ENCODE measurements around the gene PRKG1.

The PRKG1 gene

GRCh38 chr10:51663086-51663485 lies 588.8 kb downstream of the PRKG1 start:
- H3K36me3 ChIP-seq (ENCODE audit: low read length): no peaks in the 10 kb centered on the region
- H3K9me3 ChIP-seq (ENCODE audit: insufficient read depth, low read length): no peaks in the 10 kb centered on the region
- H3K4me2 ChIP-seq (ENCODE audit: low read depth, low read length, poor library complexity, severe bottlenecking): no peak overlapping the region
- no peaks in the 10 kb centered on the region for H3K27me3 ChIP-seq (ENCODE audit: low read length)
- no peaks in the 10 kb centered on the region for H3K79me2 ChIP-seq (ENCODE audit: insufficient read depth, low read length)
- H3K4me3 ChIP-seq (ENCODE audit: insufficient read depth, low read length, poor library complexity, severe bottlenecking): no peak overlapping the region
- H3K9ac ChIP-seq (ENCODE audit: low read length): no peak overlapping the region
- no peak for TF ChIP-seq EZH2phosphoT487 (conservative IDR thresholded peaks at IDR 0.05; ENCODE audit: low read length)
- no peak for TF ChIP-seq CTCF (IDR thresholded peaks at IDR 0.05; ENCODE audit: insufficient read depth, low read length, poor library complexity, severe bottlenecking)
- H3K27ac ChIP-seq (ENCODE audit: low read depth, low read length): no peak overlapping the region
- no peaks in the 10 kb centered on the region for H3F3A ChIP-seq (ENCODE audit: insufficient read depth)
- H3K9me2 ChIP-seq (replicated peaks; ENCODE audit: insufficient read depth, low read length): no peaks in the 10 kb centered on the region
- H4K20me1 ChIP-seq (ENCODE audit: low read depth, low read length): no peaks in the 10 kb centered on the region
- H2AFZ ChIP-seq (ENCODE audit: low read depth, low read length, severe bottlenecking): no peak overlapping the region

GRCh38 chr10:51666456-51666855 lies 592.2 kb downstream of the PRKG1 start:
- Histone ChIP-seq H3K79me2 (ENCODE audit: insufficient read depth, low read length) (no peaks in the 10 kb centered on the region), H3K4me2 (ENCODE audit: low read depth, low read length, poor library complexity, severe bottlenecking) (no peak overlapping the region), H3K9ac (ENCODE audit: low read length) (no peak overlapping the region), H3K27ac (ENCODE audit: low read depth, low read length) (no peak overlapping the region), H3K4me3 (ENCODE audit: insufficient read depth, low read length, poor library complexity, severe bottlenecking) (no peak overlapping the region), H2AFZ (ENCODE audit: low read depth, low read length, severe bottlenecking) (no peak overlapping the region), H3K36me3 (ENCODE audit: low read length) (no peaks in the 10 kb centered on the region), H3K27me3 (ENCODE audit: low read length) (no peaks in the 10 kb centered on the region), H3F3A (ENCODE audit: insufficient read depth) (no peaks in the 10 kb centered on the region), H4K20me1 (ENCODE audit: low read depth, low read length) (no peaks in the 10 kb centered on the region), H3K9me2 (replicated peaks; ENCODE audit: insufficient read depth, low read length) (no peaks in the 10 kb centered on the region), H3K9me3 (ENCODE audit: insufficient read depth, low read length) (no peaks in the 10 kb centered on the region)
- no peak for TF ChIP-seq CTCF (IDR thresholded peaks at IDR 0.05; ENCODE audit: insufficient read depth, low read length, poor library complexity, severe bottlenecking)
- no peak for TF ChIP-seq EZH2phosphoT487 (conservative IDR thresholded peaks at IDR 0.05; ENCODE audit: low read length)

- Histone ChIP-seq H3K9me3 (ENCODE audit: insufficient read depth, low read length) (no peaks in the 10 kb centered on the region), H3K4me2 (ENCODE audit: low read depth, low read length, poor library complexity, severe bottlenecking) (no peak overlapping the region), H4K20me1 (ENCODE audit: low read depth, low read length) (no peaks in the 10 kb centered on the region), H3K79me2 (ENCODE audit: insufficient read depth, low read length) (no peaks in the 10 kb centered on the region), H3K4me3 (ENCODE audit: insufficient read depth, low read length, poor library complexity, severe bottlenecking) (no peak overlapping the region), H2AFZ (ENCODE audit: low read depth, low read length, severe bottlenecking) (no peak overlapping the region), H3K27me3 (ENCODE audit: low read length) (no peaks in the 10 kb centered on the region), H3K27ac (ENCODE audit: low read depth, low read length) (no peak overlapping the region), H3K36me3 (ENCODE audit: low read length) (no peaks in the 10 kb centered on the region), H3K9me2 (replicated peaks; ENCODE audit: insufficient read depth, low read length) (no peaks in the 10 kb centered on the region), H3F3A (ENCODE audit: insufficient read depth) (no peaks in the 10 kb centered on the region), H3K9ac (ENCODE audit: low read length) (no peak overlapping the region)
- TF ChIP-seq EZH2phosphoT487 (conservative IDR thresholded peaks at IDR 0.05; ENCODE audit: low read length) (no peak), CTCF (IDR thresholded peaks at IDR 0.05; ENCODE audit: insufficient read depth, low read length, poor library complexity, severe bottlenecking) (no peak)
These were observed 593.5 kb downstream of the PRKG1 start for GRCh38 chr10:51667678-51668335.
